Esophagus muscularis mucosa (tissue), 4 donors: Measurements from ENCODE around the gene DGKZ.

Experiments used
- EP300 ChIP-seq: sonication (generic); formaldehyde crosslinking; IDR thresholded peaks from one replicate; pipeline ENCODE4 v1.6.1; 2017; ENCODE audit warnings: antibody characterized with exemption
- POLR2A ChIP-seq: fragments of 450-650 bp; IDR thresholded peaks from one replicate; pipeline ENCODE4 v1.6.1; 2017; ENCODE audit warnings: antibody characterized with exemption, moderate library complexity, mild to moderate bottlenecking, low read depth
- POLR2AphosphoS5 ChIP-seq, 2 donors: sonication (generic); formaldehyde crosslinking; IDR thresholded peaks; one replicate each; pipeline ENCODE4 v1.6.1; 2017; ENCODE audit warnings: antibody characterized with exemption in 2 of 2
- TF ChIP-seq, protein P1 (sequence below), 3 experiments: fragments of 200-600 bp in 2 of 3; fragments of 450-650 bp in 1 of 3; sonication (generic) in 2 of 3; IDR thresholded peaks; one replicate each; pipeline ENCODE4 v1.5.1; 2017 to 2019; ENCODE audit warnings: antibody characterized with exemption in 3 of 3, mild to moderate bottlenecking in 2 of 3, moderate library complexity in 1 of 3

DNA sequence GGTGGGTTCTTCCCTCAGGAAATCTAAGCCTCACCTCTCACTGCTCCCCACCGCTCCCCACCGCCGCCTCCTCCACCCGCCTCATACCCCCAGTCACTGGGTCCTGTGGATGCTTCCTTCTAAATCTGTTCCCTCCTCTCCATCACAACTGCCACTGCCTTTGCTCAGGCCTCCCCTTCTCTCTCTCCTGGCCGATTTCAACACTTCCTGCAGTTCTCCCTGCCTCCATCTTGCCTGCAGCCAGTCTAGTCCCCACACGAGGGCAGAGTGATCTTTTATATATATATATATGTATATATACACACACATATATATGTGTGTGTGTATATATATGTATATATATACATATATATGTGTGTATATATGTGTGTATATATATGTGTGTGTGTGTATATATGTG, 42.0 kb upstream of the DGKZ start:
- TF ChIP-seq, protein P1, sequence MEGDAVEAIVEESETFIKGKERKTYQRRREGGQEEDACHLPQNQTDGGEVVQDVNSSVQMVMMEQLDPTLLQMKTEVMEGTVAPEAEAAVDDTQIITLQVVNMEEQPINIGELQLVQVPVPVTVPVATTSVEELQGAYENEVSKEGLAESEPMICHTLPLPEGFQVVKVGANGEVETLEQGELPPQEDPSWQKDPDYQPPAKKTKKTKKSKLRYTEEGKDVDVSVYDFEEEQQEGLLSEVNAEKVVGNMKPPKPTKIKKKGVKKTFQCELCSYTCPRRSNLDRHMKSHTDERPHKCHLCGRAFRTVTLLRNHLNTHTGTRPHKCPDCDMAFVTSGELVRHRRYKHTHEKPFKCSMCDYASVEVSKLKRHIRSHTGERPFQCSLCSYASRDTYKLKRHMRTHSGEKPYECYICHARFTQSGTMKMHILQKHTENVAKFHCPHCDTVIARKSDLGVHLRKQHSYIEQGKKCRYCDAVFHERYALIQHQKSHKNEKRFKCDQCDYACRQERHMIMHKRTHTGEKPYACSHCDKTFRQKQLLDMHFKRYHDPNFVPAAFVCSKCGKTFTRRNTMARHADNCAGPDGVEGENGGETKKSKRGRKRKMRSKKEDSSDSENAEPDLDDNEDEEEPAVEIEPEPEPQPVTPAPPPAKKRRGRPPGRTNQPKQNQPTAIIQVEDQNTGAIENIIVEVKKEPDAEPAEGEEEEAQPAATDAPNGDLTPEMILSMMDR (IDR thresholded peaks at IDR 0.05) = no peak
- TF ChIP-seq POLR2A (no peak), EP300 (no peak), POLR2AphosphoS5 (IDR thresholded peaks at IDR 0.05) (no peak)
